Midbrain (tissue), 1 donor: ENCODE measurements around the gene CAND1.
"Not testable (repeated sequence)": the region's sequence is repeated elsewhere in the genome, so short reads cannot be mapped to it uniquely, and the experiment has no call there.

Experiments used
- DNase-seq: peaks from one replicate; lab custom pipeline; 2025; lab: John Stamatoyannopoulos, UW

The CAND1 gene

GRCh38 chr12:67280572-67280971 is 11.4 kb downstream of the CAND1 start:
- no peak for DNase-seq

DNA sequence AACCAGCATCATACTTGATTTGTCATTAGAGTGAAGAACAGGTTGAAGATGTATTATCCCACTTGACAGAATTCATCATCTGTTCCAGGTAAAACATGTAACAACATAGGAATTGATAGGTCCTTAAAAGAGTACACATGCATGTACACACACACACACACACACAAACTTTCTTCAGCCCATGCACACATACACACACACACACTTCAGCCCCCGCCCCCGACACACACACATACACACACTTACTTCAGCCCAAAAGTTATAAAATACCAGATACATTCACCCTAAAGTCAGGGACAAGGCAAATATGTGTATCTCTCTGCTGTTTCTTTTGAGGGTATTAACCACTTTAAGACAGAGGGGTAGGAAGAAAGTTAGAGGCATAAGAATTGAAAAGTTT is 15.4 kb downstream of the CAND1 start:
- no peak for DNase-seq

- no peak for DNase-seq
These were observed 17.1 kb downstream of the CAND1 start for GRCh38 chr12:67286257-67286656.

DNA sequence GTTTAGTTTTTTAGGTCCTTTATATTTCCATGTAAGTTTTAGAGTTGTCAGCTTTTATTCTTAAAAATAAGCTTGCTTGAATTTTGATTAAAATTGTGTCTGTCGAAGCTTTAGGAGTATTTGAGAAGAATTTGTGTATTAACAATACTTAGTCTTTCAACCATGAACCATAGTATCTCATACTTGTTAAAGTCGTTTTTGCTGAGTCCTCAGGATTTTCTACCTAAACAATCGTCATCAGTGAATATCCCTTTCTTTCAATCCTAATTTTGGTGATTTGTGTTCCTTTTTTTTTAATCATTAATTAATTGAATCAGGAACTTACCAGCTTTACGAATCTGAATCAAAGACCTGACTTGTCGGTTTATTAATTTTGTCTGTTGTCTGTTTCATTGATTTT is 18.2 kb downstream of the CAND1 start:
- DNase-seq = no peak

GRCh38 chr12:67288561-67288960 is 19.4 kb downstream of the CAND1 start:
- no peak for DNase-seq

DNA sequence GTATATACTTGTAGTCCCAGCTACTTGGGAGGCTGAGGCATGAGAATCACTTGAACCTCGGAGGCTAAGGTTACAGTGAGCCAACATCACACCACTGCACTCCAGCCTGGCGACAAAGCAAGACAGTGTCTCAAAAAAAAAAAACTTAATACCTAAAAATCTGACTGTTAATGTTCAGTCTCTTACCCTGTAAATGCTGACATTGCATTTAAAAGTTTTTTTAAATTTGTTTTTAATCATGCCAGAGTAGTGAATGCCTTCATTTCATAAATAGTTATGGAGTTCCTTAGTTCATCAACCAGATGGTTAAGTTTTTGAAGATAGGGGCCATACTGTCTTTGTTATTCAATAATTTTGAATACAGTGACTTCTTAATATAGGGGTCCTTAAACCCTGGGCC is 21.2 kb downstream of the CAND1 start:
- DNase-seq = no peak

GRCh38 chr12:67299526-67299925 is 30.4 kb downstream of the CAND1 start:
- no peak for DNase-seq

DNA sequence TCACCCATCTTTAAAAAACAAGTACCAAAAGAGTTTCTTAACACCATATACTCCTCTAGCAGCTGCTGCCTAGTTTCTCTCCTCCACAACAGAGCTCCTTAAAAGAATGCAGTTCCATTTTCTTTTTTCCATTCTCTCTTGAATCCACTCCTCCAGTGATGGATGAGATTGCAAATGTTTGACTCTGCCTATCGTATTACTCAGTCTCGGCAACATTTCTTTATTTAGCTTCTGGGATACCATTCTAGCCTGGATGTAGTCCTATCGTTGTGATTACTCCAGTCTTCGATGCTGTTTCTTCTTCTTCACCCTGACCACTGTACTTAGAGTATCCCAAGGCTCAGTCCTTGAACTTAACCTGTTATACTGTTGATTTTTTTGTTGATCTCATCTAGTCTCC is 30.8 kb downstream of the CAND1 start:
- no peak for DNase-seq

GRCh38 chr12:67302162-67302561 is 33.0 kb downstream of the CAND1 start:
- no peak for DNase-seq

GRCh38 chr12:67305544-67305943 is 36.4 kb downstream of the CAND1 start:
- no peak for DNase-seq

DNA sequence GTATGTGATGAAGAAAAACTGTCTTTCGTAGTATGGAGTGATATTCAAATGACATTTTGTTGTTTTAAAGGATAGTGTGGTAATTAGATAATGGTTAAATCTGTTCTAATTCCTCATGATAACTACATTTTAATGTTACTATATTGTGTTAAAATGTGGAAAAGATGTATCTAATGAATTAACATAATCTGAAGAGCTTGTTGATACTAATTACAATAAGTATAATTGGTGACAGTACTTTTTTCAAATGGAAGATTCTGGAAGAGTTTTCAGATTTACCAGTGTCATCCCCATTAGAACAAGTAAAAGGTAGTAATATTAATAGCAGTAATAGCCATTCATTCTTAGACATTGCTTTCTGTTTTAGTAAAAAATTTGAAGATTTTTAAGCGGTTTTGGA is 37.6 kb downstream of the CAND1 start:
- no peak for DNase-seq

GRCh38 chr12:67315661-67316060 is 46.5 kb downstream of the CAND1 start:
- DNase-seq = no peak

GRCh38 chr12:67318786-67319185 is 49.6 kb downstream of the CAND1 start:
- DNase-seq = no peak

GRCh38 chr12:67319936-67320335 is 50.8 kb downstream of the CAND1 start:
- DNase-seq = no peak

- no peak for DNase-seq
These were observed 51.6 kb downstream of the CAND1 start for GRCh38 chr12:67320614-67321295.

DNA sequence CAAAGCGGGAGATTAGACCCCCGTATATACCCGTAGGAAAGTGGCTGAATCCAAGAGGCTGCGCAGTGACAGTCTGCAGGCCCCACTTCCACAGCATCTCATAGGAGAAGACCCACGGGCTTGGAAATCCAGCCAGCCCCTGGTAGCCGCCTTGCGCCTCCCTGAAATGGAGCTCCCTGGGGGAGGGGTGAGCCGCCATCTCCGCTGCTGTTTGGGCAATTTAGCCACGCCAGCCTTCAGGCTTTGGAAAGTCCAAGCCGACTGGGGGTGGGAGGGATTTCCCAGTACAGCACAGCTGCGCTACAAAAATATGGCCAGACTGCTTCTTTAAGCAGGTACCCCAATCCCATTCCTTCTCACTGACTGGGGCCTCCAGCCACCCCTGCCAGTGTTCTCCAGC is 53.4 kb downstream of the CAND1 start:
- DNase-seq = no peak

- DNase-seq = no peak
These were observed 53.8 kb downstream of the CAND1 start for GRCh38 chr12:67323007-67323406.

- DNase-seq = no peak
These were observed 57.5 kb downstream of the CAND1 start for GRCh38 chr12:67326637-67327036.

GRCh38 chr12:67327466-67327865 is 58.3 kb downstream of the CAND1 start:
- DNase-seq = no peak

GRCh38 chr12:67331123-67331522 is 62.0 kb downstream of the CAND1 start:
- no peak for DNase-seq

DNA sequence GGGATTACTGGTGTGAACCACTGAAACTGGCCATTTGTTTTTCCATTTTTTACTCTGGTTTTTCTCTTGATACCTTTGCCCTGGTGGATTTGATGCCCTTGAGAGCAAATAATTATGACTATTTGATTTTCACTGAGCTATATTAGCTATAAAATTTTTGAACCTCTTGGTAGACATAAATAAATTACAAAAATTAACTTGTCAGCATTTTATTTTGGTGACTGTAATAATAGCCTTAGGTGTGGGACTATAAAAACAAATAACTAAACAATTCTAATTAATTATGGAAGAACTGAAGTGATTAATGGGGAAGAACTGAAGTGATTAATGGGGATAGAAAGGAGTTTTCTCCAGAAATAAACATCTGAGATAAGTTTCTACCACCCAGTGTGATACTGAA is 62.7 kb downstream of the CAND1 start:
- no peak for DNase-seq

- no peak for DNase-seq
These were observed 64.5 kb downstream of the CAND1 start for GRCh38 chr12:67333649-67334048.

DNA sequence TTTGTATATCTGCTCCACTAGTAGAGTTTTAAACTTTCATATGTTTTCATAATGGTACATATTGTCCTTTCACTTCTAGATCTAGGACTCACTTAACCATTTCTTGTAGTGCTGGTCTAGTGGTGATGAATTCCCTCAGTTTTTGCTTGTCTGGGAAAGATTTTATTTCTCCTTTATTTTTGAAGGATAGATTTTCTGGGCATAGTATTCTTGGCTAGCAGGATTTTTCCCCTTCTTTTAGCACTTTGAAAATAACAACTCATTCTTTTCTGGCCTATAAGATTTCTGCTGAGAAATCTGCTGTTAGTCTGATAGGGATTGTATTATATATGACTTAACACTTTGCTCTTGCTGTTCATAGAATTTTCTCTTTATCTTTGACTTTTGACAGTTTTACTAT is 69.3 kb downstream of the CAND1 start:
- DNase-seq = no peak

GRCh38 chr12:67339530-67339929 is 70.4 kb downstream of the CAND1 start:
- no peak for DNase-seq

DNA sequence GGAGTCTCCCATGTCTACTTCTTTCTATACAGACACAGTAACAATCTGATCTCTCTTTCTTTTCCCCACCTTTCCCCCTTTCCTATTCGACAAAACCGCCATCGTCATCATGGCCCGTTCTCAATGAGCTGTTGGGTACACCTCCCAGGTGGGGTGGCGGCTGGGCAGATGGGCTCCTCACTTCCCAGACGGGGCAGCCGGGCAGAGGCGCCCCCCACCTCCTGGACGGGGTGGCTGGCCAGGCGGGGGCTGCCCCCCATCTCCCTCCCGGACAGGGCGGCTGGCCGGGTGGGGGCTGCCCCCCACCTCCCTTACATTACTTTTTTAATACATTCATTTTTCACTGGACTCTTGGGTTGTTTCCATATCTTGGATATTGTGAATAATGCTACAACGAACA is 71.9 kb downstream of the CAND1 start:
- not testable (repeated sequence) for DNase-seq
